Activated T-helper 17 cell treated with anti-CD3 and anti-CD28 coated beads, Interleukin-2, amount 50 U/mL, for 72 hours (primary cell): ENCODE measurements around the gene LY6G6C. TPM values are rescaled to one million over a fixed set of nuclear protein-coding genes. Genes with fewer than 3 reads are reported as not detected.

Experiments
- ATAC-seq: fragments of 150-1000 bp; cut with Tn5 transposase; replicated peaks from 2 replicates; pipeline ENCODE4 v1.10.0; 2021; ENCODE audit warnings: mild to moderate bottlenecking, moderate library complexity
- H3K27ac Mint-ChIP-seq: one replicate; pipeline ENCODE4 v1.8.0; 2022; ENCODE audit warnings: mixed read lengths
- H3K27me3 Mint-ChIP-seq: one replicate; pipeline ENCODE4 v1.8.0; 2022; ENCODE audit warnings: mixed read lengths
- H3K36me3 Mint-ChIP-seq: one replicate; pipeline ENCODE4 v1.8.0; 2022; ENCODE audit warnings: low read depth, mild to moderate bottlenecking, mixed read lengths
- H3K4me1 Mint-ChIP-seq: one replicate; pipeline ENCODE4 v1.8.0; 2022; ENCODE audit warnings: mixed read lengths
- H3K4me3 Mint-ChIP-seq: one replicate; pipeline ENCODE4 v1.8.0; 2022; ENCODE audit warnings: mild to moderate bottlenecking, mixed read lengths
- H3K9me3 Mint-ChIP-seq: one replicate; pipeline ENCODE4 v1.8.0; 2022; ENCODE audit warnings: mixed read lengths
- total RNA-seq, 2 donors: library from RNA; stranded (reverse); gene quantifications; one replicate each; pipeline ENCODE4 v1.2.3, GENCODE V29; 2022

Gene LY6G6C, protein sequence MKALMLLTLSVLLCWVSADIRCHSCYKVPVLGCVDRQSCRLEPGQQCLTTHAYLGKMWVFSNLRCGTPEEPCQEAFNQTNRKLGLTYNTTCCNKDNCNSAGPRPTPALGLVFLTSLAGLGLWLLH
- under 1 TPM in 1 of 2 donors, not detected in 1; 0.64 TPM for total RNA-seq

DNA sequence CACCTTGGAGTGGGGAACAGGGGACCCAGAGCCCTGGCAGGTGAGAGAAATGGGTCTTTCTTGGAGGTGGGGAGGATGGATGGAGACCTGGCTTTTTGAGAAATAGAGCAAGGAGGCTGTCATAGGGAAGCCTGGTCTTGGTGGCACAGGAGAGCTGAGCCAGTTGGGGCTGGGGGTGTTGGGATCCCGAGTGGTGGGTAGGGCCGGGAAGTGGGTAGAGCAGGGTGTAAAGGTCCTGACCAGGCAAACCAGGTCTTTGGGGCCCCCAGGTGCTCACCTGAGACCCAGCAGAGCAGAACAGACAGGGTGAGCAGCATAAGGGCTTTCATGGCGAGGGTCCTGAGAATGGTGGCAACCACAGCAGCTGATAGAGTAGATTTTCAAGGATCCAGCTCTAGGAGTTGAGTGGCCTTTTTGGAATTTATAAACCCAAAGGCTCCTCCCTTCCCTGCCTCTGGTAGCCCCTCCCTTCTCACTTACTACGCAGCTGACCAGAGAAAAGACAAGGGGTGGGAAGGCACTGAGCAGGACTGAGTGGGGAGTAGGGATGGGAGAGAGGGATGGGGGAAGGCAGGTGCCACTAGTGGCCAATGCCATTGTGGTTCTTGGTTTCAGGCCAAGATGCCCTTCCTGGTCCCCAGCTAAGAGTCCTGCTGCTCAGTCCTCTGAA, at the start of gene LY6G6C:
Gene LY6G6C (minus strand): TSS at position 396 of the 670 bp plus-strand sequence. CDS start 67 bp downstream, at position 329.
- Mint-ChIP-seq H3K4me1 (peaks cover 15% of the 10 kb centered on the region), H3K9me3 (no peaks in the 10 kb centered on the region), H3K4me3 (no peak within 1 kb of the TSS), H3K36me3 (no peaks in the 10 kb centered on the region), H3K27me3 (no peaks in the 10 kb centered on the region), H3K27ac (peak within 1 kb of the TSS; percentile 71)
- no peak for ATAC-seq

DNA sequence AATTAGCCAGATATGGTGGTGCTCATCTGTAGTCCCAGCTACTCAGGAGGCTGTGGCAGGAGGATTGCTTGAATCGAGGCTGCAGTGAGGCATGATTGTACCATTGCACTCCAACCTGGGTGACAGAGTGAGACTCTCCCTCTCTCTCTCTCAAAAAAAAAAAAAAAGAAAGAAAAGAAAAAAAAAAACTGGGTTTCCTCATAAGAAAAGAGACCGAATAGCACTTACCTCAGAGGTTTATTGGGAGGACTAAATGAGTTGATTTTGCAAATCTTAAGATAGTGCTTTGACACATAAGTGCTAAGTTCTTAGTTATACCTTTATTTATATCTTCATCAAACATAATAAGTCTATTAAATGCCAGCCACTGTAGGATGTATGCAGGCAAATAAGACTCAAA, 49.3 kb upstream of the LY6G6C start:
- Mint-ChIP-seq H3K27ac (no peak overlapping the region), H3K9me3 (no peaks in the 10 kb centered on the region), H3K4me1 (peaks cover 17% of the 10 kb centered on the region), H3K4me3 (peak overlapping the region; percentile 36), H3K27me3 (no peaks in the 10 kb centered on the region), H3K36me3 (no peaks in the 10 kb centered on the region)
- no peak for ATAC-seq

DNA sequence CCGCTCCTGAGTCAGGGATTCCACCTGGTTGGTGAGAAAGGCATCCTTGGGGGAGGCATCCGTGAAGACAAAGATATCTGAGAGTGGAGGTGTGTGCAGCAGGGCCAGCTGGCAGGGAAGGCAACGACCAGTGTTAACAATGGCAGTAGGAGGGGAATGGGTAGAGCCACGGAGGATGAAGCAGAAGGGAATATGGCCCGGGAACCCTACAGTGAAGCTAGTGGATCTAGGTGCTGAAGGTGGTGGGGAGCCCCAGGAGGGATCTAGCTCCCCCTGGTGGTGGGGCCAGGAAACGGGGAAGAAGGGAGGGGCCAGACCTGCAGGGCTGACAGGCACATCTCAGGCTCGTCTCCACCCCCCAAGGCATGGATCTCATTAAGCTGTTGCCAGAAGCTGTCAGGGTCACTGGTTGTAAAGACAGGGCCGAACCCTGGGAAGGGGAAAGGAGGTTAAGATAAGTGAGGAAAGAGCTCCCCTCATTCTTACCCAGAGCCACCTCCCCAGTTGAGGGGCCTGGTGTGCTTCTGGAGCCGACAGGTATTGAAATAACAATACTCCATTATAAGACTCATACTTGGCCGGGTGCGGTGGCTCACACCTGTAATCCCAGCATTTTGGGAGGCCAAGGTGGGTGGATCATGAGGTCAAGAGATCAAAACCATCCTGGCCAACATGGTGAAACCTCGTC, 48.3 kb upstream of the LY6G6C start:
- Mint-ChIP-seq H3K9me3 (no peaks in the 10 kb centered on the region), H3K36me3 (no peaks in the 10 kb centered on the region), H3K27ac (peak overlapping the region; percentile 16), H3K4me3 (no peak overlapping the region), H3K4me1 (peaks cover 11% of the 10 kb centered on the region), H3K27me3 (no peaks in the 10 kb centered on the region)
- ATAC-seq: peak; percentile 91

DNA sequence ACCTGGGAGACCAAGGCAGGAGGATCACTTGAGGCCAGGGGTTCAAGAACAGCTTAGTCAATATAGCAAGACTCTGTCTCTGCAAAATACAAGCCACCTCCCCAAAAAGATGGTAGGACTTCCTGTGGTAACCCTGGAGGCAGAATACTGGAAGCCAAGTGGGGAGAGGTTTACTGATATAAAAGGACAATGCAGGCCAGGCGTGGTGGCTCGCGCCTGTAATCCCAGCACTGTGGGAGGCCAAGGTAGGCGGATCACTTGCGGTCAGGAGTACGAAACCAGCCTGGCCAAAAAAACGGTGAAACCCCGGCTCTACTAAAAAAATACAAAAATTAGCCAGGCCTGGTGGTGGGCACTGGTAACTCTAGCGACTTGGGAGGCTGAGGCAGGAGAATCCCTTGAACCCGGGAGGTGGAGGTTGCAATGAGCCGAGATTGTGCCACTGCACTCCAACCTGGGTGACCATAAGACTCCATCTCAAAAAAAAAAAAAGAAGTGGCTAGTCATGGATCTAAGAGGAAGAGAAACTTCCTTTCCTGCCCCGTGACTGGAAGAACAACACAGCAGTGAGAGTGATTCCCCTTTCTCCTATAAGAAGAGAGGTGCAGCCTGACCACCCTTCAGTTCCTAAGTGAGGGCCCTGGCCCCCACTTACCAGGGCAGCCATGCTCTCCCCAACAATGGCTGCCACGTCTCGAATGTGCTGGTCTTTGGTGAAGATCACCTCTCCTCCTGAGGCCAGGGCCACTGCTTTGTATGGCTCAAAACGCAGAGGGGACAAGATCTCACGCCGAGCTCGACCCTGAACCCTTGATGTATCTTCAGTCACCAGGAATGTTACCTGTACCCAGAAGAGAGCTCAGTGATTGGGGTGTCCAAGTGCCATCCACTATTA, 47.1 kb upstream of the LY6G6C start:
- ATAC-seq: no peak
- Mint-ChIP-seq H3K9me3 (no peaks in the 10 kb centered on the region), H3K27ac (peak overlapping the region; percentile 38), H3K4me3 (no peak overlapping the region), H3K36me3 (peaks cover 3% of the 10 kb centered on the region), H3K4me1 (peaks cover 13% of the 10 kb centered on the region), H3K27me3 (no peaks in the 10 kb centered on the region)

DNA sequence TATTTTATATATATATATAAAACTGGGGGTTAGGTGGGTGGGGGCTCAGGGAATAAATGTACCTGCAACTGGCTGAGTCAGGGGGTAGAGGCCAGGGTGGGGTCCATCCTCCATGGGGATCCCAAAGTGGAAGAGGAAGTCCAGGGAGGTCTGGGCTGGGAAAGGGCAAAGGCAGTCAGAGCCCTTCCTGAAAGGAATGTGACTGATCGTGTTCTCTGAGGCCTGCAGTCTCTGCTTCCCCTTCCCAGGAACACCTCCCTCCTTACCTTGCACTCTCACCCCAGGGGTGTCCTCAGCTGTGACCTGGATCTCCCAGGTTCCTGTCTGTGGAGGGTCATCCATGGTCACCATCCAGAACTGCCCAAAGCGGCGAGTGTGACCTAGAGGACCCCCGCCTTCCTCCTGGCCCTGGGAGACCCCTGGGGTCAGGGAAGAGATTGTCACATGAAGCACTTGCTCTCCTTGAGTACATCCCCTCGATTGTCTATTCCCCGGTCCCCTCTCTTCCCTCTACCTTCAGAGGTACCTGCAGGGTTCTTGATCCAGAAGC, 45.6 kb upstream of the LY6G6C start:
- Mint-ChIP-seq H3K27ac (peak overlapping the region; percentile 38), H3K9me3 (no peaks in the 10 kb centered on the region), H3K4me3 (no peak overlapping the region), H3K27me3 (no peaks in the 10 kb centered on the region), H3K4me1 (peaks cover 17% of the 10 kb centered on the region), H3K36me3 (peaks cover 12% of the 10 kb centered on the region)
- ATAC-seq: no peak

DNA sequence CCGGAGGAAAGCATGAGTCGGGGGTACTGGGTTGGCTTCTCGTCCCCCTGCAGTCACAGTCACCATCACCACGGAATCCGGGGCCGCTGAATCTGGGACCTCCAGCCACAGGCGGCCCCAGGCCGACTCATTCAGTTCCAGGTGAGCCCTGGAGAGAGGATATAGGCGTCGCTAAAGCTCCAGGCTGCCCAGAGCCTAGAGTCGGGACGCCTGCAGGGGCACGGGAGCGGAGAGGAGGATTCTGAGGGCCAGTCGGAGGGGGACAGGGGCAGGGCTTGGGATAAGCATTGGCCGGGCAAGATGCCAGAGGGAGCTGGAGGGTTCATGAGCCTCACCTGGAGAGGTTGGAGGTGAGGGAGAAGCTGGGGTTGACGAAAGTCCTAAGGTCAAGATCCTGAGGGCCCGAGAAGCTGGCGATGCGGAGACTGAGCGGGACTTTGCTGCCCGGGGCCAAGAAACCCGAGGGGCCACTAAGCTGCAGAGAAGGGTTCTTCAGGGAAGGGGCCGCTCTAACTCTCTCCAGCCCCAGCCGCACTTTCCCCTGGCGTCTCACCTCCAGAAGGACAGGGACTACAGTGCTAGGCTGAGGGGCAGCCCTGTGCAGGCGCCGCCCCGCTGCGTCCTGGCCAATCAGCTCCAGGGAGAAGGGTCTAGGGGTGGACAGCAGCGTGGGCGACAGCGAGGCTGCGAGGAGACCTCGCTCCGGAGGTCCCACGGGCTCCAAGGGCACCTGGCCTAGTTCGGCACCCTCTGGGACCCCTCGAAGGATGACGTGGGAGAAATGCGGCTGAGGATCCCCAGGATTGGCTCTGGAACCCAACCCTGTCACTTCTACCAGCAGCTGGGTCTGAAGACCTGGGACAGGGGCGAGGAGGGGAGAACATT, 44.6 kb upstream of the LY6G6C start:
- Mint-ChIP-seq H3K9me3 (no peaks in the 10 kb centered on the region), H3K4me3 (no peak overlapping the region), H3K4me1 (peaks cover 13% of the 10 kb centered on the region), H3K36me3 (peaks cover 20% of the 10 kb centered on the region), H3K27me3 (no peaks in the 10 kb centered on the region), H3K27ac (no peak overlapping the region)
- ATAC-seq: no peak

DNA sequence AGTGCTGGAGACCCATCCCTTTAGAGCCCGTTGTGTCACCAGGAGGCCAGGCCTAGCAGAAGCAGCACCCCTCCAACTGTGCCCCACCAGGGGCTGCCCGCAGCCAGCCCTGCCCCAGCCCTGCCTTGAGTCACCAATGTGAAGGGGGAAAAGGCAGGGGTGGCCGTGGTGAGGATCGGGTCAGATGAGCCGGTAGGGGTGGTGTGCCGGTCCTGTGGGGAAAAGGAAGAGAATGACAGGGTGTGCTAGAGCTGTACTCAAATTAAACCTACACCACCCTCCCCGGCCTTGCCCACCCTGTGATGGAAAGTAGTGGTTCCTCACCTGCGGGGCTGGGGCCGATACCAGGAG, 44.0 kb upstream of the LY6G6C start:
- Mint-ChIP-seq H3K9me3 (no peaks in the 10 kb centered on the region), H3K27ac (no peak overlapping the region), H3K4me1 (peaks cover 11% of the 10 kb centered on the region), H3K36me3 (peaks cover 26% of the 10 kb centered on the region), H3K4me3 (no peak overlapping the region), H3K27me3 (no peaks in the 10 kb centered on the region)
- ATAC-seq: no peak

DNA sequence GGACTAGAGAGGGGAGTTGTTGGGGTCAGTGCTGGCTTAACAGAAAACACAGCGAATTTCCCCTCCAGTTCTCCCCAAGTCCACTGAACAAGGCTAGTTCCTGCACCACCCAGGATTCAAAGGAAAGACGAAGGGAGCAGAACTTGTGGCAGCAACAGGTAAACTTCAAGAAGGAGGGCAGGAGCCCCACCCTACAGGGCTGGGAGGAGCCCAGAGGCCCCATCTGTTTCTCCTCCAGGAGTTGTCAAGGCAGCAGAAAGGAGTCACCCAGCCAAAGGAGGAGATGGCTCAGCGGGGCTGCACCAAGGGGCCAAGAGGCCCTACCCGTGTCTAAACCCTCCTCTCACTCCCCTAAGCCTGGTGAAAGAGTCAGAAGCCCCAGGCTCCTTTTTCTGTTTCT, 42.7 kb upstream of the LY6G6C start:
- Mint-ChIP-seq H3K36me3 (peaks cover 34% of the 10 kb centered on the region), H3K27ac (no peak overlapping the region), H3K27me3 (no peaks in the 10 kb centered on the region), H3K4me1 (peaks cover 6% of the 10 kb centered on the region), H3K9me3 (no peaks in the 10 kb centered on the region), H3K4me3 (no peak overlapping the region)
- no peak for ATAC-seq

DNA sequence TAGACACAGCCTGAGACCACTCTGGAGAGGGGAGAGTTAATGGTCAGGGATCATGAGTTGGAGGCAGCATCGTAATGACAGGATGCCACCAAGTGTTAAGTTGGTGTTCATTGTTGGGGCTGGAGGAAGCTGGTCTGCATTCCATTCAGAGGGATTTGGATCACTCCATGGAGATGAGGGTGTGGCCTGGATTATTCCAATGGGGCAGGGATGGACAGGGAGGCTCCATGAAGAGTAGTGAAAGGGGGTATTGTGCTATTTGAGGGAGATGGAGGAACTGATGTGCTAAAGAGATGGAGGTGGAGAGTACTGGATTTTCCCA, 42.0 kb upstream of the LY6G6C start:
- H3K4me1 Mint-ChIP-seq: peaks cover 6% of the 10 kb centered on the region
- H3K4me3 Mint-ChIP-seq: no peak overlapping the region
- peaks cover 41% of the 10 kb centered on the region for H3K36me3 Mint-ChIP-seq
- no peak for ATAC-seq
- no peaks in the 10 kb centered on the region for H3K27me3 Mint-ChIP-seq
- H3K27ac Mint-ChIP-seq: peak overlapping the region; percentile 9
- no peaks in the 10 kb centered on the region for H3K9me3 Mint-ChIP-seq

DNA sequence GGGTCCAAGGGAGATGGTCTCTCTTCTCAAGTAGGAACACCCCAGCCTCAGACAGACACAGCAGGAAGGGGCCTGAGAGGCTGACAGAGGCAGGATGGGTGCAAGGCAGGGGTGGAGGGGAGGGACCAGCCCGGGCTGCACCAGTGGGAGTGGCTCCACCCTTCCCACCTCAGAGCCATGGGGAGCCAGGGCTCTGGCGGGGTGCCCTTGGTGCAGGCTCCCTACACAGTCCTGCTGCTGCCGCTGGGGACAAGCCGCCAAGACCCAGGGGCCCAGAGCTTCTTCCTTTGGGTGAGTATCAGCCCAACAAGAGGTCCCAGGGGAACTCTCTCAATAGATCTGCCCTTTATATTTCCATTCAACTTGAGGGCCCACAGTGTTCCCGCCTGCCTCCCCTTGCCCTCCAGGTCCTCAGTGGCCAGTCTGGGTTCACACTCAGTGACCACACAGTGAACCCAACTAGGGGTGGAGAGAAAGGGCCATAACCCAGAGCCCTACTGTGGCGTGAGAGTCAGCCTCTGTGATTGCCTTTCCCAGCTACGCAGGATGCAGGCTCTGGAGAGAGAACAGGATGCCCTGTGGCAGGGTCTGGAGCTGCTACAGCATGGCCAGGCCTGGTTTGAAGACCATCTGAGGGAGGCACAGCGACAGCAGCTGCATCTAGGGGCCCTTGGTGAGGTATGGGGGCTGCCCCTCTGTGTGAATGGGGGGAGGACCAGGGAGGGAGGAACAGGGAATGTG, 41.5 kb upstream of the LY6G6C start:
- peaks cover 46% of the 10 kb centered on the region for H3K36me3 Mint-ChIP-seq
- H3K9me3 Mint-ChIP-seq: no peaks in the 10 kb centered on the region
- peaks cover 6% of the 10 kb centered on the region for H3K4me1 Mint-ChIP-seq
- H3K27me3 Mint-ChIP-seq: no peaks in the 10 kb centered on the region
- ATAC-seq: no peak
- H3K4me3 Mint-ChIP-seq: no peak overlapping the region
- H3K27ac Mint-ChIP-seq: peak overlapping the region; percentile 9

DNA sequence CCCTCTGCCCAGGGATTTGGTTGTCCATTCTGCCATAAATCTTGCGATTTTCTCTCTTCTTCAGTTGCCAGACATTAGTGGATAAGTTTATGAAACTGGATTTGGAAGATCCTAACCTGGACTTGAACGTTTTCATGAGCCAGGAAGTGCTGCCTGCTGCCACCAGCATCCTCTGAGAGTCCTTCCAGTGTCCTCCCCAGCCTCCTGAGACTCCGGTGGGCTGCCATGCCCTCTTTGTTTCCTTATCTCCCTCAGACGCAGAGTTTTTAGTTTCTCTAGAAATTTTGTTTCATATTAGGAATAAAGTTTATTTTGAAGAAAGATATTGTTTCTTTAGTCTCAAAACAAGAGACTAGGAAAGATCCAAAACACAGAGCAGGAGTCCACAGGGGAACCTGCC, 40.8 kb upstream of the LY6G6C start, which contains the start of gene SAPCD1:
Gene SAPCD1 (plus strand): TSS at position 301 of the 400 bp plus-strand sequence. CDS start 399 bp downstream, outside the sequence.
- Mint-ChIP-seq H3K27me3 (no peaks in the 10 kb centered on the region), H3K36me3 (peaks cover 48% of the 10 kb centered on the region), H3K4me3 (no peak within 1 kb of the TSS), H3K9me3 (no peaks in the 10 kb centered on the region), H3K4me1 (peaks cover 6% of the 10 kb centered on the region), H3K27ac (peak within 1 kb of the TSS; percentile 9)
- no peak for ATAC-seq

DNA sequence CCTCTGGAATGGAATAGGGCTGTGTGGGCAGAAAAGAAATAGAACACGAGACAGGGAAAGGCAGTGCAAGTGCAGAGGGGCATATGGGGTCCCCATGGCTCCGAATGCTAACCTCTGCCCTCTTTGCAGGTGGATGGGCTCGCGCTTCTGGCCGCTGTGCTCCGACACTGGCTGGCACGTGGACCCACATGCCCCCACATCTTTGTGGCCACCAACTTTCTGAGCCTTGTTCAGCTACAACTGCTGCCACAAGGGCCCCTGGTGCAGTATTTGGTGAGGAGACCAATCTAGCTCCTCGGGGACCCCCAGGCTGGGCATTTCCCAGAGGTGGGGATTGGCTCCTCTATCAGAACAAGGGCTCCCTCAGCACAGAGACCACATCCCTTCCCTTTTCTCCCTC, 39.8 kb upstream of the LY6G6C start:
- ATAC-seq: no peak
- Mint-ChIP-seq H3K36me3 (peaks cover 48% of the 10 kb centered on the region), H3K4me3 (no peak overlapping the region), H3K27ac (peak overlapping the region; percentile 26), H3K4me1 (peaks cover 6% of the 10 kb centered on the region), H3K9me3 (no peaks in the 10 kb centered on the region), H3K27me3 (no peaks in the 10 kb centered on the region)

DNA sequence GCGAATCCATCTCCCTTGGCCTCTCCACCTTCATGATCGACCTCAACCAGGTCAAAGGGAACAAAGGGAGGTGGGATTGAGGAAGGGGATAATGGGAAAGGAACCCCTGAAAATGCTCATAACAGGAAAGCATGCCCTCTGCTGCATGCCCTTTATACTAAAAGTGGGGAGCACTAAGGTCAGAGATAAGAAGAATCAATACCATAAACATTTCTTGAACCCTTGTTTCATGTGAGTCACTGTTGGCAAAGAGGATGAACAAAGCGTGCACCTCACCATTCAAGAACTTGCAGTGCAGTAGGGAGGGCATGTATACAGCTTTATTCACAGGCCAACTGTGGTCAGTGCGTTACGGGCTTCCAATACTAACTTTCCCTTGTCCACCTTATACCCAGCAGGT, 39.2 kb upstream of the LY6G6C start:
- H3K36me3 Mint-ChIP-seq: peaks cover 48% of the 10 kb centered on the region
- H3K4me3 Mint-ChIP-seq: no peak overlapping the region
- no peaks in the 10 kb centered on the region for H3K9me3 Mint-ChIP-seq
- peak overlapping the region; percentile 26 for H3K27ac Mint-ChIP-seq
- H3K27me3 Mint-ChIP-seq: no peaks in the 10 kb centered on the region
- no peak for ATAC-seq
- peaks cover 6% of the 10 kb centered on the region for H3K4me1 Mint-ChIP-seq
